Progenitor cell of endocrine pancreas (in vitro differentiated cells): Measurements from ENCODE around the gene OR52N2. TPM values are rescaled to one million over a fixed set of nuclear protein-coding genes. Genes with fewer than 3 reads are reported as not detected.

Source experiments
- DNase-seq: peaks from one replicate; pipeline ENCODE4 v3.0.0; 2021; ENCODE audit warnings: low spot score; ENCODE audit not compliant: unreplicated experiment
- H3K27ac Mint-ChIP-seq: 2 replicates; pipeline ENCODE4 v1.8.0; 2021; ENCODE audit warnings: mild to moderate bottlenecking, moderate library complexity, mixed read lengths
- H3K27me3 Mint-ChIP-seq: 2 replicates; pipeline ENCODE4 v1.8.0; 2021; ENCODE audit warnings: mixed read lengths
- H3K36me3 Mint-ChIP-seq: 2 replicates; pipeline ENCODE4 v1.8.0; 2022; ENCODE audit warnings: mixed read lengths; ENCODE audit not compliant: insufficient read depth
- H3K4me1 Mint-ChIP-seq: 2 replicates; pipeline ENCODE4 v1.8.0; 2021; ENCODE audit warnings: low read depth, mixed read lengths
- H3K4me3 Mint-ChIP-seq: 2 replicates; pipeline ENCODE4 v1.8.0; 2021; ENCODE audit warnings: low read depth, mild to moderate bottlenecking, moderate library complexity, mixed read lengths
- H3K9me3 Mint-ChIP-seq: 2 replicates; pipeline ENCODE4 v1.8.0; 2021; ENCODE audit warnings: low read depth, mixed read lengths
- CTCF ChIP-seq: fragments of 200-600 bp; sonication (generic); IDR thresholded peaks from one replicate; pipeline ENCODE4 v1.5.0; 2021; ENCODE audit warnings: antibody characterized with exemption, mild to moderate bottlenecking; ENCODE audit not compliant: unreplicated experiment
- total RNA-seq: library from RNA; stranded (reverse); gene quantifications from 2 replicates; pipeline ENCODE4 v1.2.1, GENCODE V29; 2021

Gene OR52N2
- total RNA-seq, 1 donor from 2014 or later: not detected

DNA sequence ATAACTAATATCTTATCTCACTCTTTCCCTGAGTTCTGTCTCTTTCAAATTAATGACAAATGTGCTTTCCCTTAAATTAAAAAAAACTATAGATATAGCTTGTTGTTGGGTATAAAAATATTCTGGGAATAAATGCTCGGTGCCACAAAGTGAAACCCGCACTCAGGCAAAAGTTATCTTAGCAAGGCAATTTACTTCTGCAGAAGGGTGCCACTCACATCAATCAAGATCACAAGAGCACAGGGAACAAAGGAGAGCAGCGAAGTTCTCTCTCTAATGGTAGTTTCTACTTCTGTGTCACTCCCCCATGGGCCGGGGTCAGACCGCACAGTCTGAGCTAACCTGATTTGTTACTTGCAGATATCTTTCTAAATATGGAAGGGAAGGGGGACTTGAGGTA, 4.7 kb upstream of the OR52N2 start:
- Mint-ChIP-seq H3K27me3 (peaks cover 4% of the 10 kb centered on the region), H3K9me3 (peaks cover 14% of the 10 kb centered on the region), H3K36me3 (peaks cover 2% of the 10 kb centered on the region), H3K4me1 (peaks cover 3% of the 10 kb centered on the region), H3K27ac (no peak overlapping the region), H3K4me3 (no peak overlapping the region)
- no peak for TF ChIP-seq CTCF
- DNase-seq: no peak

GRCh38 chr11:5807580-5807979, 1.1 kb upstream of the OR52N2 start:
- H3K27me3 Mint-ChIP-seq: peaks cover 8% of the 10 kb centered on the region
- H3K36me3 Mint-ChIP-seq: peaks cover 2% of the 10 kb centered on the region
- no peak for DNase-seq
- H3K9me3 Mint-ChIP-seq: peaks cover 14% of the 10 kb centered on the region
- H3K27ac Mint-ChIP-seq: no peak overlapping the region
- H3K4me1 Mint-ChIP-seq: peaks cover 6% of the 10 kb centered on the region
- no peak for TF ChIP-seq CTCF
- no peak overlapping the region for H3K4me3 Mint-ChIP-seq

GRCh38 chr11:5809122-5809519, 397 bp downstream of the OR52N2 start:
- peak overlapping the region; percentile 89 for H3K27ac Mint-ChIP-seq
- TF ChIP-seq CTCF: no peak
- peaks cover 8% of the 10 kb centered on the region for H3K27me3 Mint-ChIP-seq
- peaks cover 5% of the 10 kb centered on the region for H3K9me3 Mint-ChIP-seq
- peaks cover 6% of the 10 kb centered on the region for H3K4me1 Mint-ChIP-seq
- peak overlapping the region; percentile 84 for H3K4me3 Mint-ChIP-seq
- peaks cover 2% of the 10 kb centered on the region for H3K36me3 Mint-ChIP-seq
- DNase-seq: no peak

- peaks cover 8% of the 10 kb centered on the region for H3K27me3 Mint-ChIP-seq
- H3K9me3 Mint-ChIP-seq: no peaks in the 10 kb centered on the region
- no peak overlapping the region for H3K4me3 Mint-ChIP-seq
Observed at GRCh38 chr11:5809905-5810795, 1.4 kb downstream of the OR52N2 start.

DNA sequence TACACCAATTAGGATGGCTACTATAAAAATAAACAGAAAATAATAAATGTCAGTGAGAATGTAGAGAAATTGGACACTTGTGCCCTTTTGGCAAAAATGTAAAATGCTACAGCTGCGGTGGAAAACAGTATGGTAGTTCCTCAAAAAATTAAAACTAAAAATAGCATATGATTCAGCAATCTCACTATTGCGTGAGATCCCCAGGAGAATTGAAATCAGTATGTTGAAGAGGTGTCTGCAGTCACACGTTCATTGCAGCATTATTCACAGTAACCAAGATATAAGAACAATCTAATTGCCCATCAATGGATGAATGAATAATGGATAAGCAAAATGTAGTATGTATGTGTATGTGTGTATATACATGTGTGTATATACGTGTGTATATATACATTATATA, 6.8 kb downstream of the OR52N2 start:
- Mint-ChIP-seq H3K27me3 (no peaks in the 10 kb centered on the region), H3K27ac (no peak overlapping the region), H3K4me1 (no peaks in the 10 kb centered on the region), H3K36me3 (no peaks in the 10 kb centered on the region), H3K9me3 (no peaks in the 10 kb centered on the region), H3K4me3 (no peak overlapping the region)
- DNase-seq: no peak
- TF ChIP-seq CTCF: no peak

More at GRCh38 chr11:5809905-5810795, 1.4 kb downstream of the OR52N2 start:
- Mint-ChIP-seq H3K36me3 (no peaks in the 10 kb centered on the region), H3K27ac (no peak overlapping the region), H3K4me1 (peaks cover 6% of the 10 kb centered on the region)
- DNase-seq: no peak
- TF ChIP-seq CTCF: no peak
